Stimulated activated CD4-positive, alpha-beta T cell treated with anti-CD3 and anti-CD28 coated beads, TNF-alpha, amount 100 ng/mL, for 4 hours (primary cell): Measurements from ENCODE around the gene TIGD3.

Experiments
- DNase-seq, 3 experiments: peaks; one replicate each; pipeline ENCODE4 v3.0.0-alpha.2; 2020; ENCODE audit warnings: low read depth in 3 of 3

Gene TIGD3, protein sequence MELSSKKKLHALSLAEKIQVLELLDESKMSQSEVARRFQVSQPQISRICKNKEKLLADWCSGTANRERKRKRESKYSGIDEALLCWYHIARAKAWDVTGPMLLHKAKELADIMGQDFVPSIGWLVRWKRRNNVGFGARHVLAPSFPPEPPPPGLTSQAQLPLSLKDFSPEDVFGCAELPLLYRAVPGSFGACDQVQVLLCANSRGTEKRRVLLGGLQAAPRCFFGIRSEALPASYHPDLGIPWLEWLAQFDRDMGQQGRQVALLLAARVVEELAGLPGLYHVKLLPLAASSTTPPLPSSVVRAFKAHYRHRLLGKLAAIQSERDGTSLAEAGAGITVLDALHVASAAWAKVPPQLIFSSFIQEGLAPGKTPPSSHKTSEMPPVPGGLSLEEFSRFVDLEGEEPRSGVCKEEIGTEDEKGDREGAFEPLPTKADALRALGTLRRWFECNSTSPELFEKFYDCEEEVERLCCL

DNA sequence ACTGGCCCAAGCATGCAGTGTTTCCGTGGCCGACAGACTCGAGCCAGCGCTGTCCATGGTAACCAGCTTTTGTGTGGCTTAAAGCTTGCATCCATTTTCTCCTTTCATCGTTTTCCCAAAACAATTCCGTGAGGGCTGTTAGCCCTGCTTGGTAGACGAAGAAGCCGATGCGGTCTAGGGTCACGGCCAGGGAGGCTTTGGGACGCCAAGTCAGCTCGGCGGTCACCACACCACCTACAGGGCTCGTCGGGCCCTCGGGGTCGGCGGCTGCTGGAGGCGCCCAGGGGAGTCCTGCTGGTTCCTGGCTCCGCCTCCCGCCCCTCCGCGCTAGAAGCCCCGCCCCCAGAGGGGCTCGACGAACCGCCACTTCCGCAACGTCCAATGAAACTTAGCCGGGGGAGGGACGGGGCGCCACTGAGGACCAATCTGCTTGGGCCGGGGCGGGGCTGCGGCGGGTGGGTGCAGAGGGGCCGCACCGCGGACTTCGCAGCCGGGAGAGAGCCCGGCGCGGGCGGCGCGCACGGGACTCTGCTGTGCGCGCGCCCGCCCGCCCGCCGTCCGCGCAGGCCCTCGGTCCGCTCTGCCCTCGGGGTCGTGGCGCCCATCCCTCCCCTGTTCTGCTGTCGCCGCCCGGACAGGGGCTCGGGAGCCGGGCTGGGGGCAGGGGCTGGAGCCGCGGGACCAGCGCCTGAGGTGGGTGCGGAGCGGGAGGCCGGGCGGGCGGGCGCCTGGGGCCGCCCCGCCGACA, at the start of gene TIGD3:
Gene TIGD3, plus strand, starts transcription at position 487 of the 748 bp plus-strand sequence. CDS start 1,058 bp downstream, outside the sequence.
- peak; percentile 92 to 96 (median 96) for DNase-seq

DNA sequence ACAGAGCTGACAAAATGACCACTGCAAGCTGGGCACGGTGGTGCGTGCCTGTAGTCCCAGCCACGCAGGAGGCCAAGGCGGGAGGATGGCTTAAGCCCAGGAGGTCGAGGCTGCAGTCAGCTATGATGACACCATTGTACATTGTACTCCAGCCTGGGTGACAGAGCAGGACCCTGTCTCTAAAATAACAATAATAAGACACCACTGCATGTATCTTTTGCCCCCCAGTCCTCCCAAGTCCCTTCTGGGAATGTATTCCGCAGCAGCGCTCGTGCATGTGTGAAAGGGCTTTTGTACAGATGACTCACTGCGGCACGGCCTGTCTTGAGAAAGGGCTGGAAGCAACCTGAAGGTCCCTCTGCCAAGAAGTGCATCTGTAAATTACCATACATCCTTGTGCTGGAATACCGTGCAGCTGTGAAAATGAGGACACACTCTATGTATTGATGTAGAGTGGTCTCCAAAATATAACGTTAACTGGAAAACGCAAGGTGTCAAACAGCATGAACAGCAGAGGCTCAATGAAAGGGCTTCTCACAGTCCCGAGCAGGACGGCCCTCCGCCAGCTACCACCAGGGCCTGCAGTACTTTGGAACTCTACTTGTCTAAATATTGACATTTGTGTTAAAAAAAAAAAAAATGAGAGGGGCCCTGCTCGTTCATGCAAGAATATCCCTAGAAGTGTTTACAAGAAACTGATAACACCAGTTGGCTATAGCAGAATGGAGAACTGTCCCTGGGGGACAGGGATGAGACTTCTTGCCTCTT, 48.9 kb upstream of the TIGD3 start:
- no peak for DNase-seq

DNA sequence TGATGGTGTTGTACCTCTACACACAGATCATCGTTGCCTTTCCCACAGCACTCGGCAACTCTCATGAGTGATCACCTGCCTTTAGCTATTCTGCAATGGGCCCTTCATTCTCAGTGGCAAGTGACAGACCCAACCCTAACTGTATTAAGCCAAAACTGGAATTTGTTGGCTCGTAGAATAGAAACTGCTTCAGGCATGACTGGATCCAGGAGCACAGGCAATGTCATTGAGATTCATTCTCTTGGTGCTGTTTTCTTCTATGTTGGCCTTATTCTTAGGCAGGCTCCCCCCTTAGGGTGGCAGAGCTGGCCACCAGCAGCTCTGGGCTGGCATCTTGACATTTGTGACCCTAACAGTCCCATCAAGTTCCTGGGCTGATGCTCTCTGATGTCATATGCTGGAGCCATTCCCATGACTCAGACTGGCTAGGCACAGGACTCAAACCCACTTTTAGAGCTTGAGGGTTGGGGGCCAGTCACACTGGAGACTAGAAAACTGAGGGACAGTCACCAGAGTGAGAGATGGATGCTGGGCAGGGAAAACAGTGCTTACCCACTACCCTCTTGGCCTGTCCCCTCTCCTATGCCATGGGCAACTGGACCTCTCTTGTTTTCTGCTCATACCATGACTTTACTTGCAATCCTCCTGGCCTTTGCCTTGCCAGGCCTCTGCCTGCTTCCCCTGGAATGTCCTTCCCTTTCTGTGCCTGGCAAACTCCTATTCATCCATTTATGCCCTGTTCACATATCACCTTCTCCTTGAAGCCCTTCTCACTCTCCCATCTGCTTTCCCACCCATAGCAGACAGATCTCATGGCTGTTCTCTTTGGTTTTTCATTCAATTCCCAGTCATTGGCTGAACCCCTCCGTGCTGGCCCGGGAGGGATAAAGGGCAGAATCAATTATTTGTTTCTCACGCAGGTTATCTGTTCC, 47.0 kb upstream of the TIGD3 start:
- no peak for DNase-seq

DNA sequence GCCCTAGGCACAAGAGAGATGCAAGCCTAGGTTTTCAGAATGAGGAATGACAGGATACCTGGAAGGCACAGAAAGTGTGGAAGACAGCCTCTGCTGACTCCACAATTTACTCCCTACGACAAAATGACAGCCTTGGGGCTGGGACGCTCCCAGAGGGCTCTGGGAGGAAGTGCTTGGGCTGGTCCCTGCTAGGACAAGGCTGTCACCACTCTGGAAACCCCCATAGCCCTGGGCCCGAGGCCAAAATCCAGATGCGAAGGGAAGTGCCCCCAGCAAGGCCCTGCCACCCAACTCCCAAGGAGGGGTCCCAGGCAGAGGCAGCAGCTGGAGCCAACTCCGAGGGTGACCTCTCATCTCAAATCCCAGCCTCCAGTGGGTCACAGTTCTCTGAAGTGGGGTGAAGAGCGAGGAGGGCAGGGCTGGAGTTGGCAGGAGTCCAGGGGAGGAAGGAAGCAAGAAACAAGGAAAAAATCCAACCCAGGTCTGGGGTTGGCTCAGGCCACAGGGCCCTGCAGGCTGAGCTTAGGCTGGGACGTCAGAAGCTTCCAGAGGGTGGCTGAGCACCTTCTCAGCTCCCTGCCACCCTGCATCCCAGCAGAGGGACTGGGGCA, 46.2 kb upstream of the TIGD3 start:
- DNase-seq: no peak

DNA sequence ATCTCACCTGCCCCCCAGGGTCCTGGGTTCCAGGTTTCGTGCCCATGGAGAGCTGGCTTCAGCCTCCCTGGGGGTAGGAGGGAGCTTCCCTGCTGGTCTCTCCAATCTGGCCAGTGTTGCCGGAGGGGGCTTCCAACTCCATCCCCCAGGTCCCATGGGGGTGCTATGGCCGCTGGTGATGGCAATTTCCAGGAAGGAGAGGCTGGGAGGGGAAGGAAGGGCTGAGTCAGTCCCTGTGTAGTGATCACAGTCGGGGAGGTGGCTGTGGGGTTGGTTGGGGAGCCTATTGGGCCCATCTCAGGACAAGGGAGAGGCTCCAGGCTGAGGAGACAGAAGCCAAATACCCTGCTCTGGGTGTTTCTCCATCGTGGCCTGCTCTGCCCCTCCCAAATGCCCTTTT, 45.5 kb upstream of the TIGD3 start:
- DNase-seq: no peak

DNA sequence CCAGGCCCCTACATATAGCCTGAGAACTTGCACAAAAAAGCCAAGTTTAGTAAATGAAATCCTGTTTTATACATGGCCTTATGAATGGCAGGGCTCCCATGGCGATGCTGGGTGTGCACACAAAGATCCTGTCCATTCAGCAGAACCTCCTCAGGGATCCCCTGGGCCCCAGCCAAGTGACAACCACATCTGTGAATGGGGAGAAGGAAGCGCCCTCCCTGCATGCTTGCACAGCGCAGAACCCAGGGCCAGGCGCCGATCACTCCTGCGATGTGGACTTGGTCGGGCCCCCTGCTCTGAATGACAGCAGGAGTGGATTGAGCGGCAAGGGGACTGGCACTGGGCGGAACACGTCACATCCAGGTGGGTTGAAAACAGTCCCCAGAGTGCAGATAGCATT, 44.3 kb upstream of the TIGD3 start:
- DNase-seq: no peak

DNA sequence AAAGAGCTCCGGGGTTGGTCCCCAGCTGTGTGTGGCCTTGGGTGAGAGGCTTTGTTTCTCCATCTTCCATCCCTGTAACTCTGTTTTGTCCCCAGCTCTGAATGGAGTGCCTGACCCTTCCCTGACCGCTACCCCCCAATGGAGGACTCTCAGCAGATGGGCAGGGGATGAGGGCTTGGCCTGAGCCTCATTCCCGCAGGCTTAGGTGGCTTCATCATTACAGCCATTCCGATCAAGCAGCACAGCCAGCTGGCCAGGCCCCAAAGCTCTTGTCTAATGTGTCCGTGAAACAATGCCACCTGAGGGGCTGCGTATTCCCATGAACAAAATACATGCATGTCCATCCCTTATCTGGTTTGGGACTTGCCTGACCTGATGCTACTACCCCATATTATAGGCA, 43.8 kb upstream of the TIGD3 start:
- DNase-seq: no peak

DNA sequence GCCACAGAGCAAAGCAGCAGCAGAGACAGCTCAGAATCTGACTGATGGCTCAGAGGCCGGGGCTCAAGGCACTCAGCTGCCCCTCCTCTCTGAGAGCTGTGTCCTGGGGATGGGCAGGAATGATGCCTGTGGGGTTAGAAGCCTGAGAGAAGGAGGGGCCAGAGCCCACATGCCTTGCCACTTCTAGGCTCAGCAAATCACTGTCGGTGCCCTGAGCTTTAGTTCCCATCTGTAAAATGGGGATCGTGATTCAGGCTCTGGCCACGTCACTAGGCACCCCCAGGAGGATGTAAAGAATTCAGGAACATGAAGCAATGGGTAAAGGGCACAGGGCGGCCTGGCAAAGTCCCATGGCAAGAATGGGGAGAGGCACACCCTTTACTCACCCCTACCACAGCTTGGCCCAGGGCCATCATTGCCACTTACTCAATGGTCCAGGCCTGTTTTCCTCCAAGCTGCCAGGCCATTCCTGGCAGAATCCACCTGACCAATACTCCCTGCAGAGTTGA, 43.3 kb upstream of the TIGD3 start:
- DNase-seq: no peak

DNA sequence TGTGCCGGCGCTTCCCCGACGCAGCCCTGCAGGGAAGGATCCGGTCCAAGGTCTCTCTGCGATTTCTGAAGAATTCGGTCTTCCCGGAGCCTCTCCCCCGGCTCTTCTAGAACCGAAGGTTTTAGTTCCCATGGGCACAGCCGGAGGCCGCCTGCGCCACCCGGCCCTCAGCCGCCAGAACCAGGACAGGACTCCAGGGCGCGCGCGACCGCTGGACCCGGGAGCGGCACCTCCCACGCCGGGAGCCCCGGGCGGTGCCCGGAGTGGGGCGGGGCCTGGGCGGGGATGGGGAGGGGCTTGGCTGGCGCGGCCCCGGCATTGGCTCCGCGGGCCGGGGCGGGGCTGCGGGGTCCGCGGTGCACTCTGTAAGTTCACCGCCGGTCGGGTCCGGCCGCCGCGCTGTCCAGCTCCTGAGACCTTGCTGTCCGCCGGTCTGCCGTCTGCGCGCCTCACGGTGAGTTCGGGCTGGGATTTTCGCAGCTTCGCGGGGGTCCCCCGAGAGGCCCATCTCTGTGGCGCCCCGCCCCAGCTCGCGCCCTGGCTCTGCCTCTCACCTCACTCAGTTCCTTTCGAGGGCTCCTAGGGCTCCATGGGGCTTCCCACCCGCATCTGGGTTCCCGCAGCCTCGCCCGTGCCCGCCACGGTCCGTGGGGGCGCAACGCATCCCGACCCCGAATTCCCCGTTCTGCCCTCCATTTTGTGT, 39.9 kb upstream of the TIGD3 start, which contains the start of gene CDC42EP2:
Gene CDC42EP2, plus strand, starts transcription at position 366 of the 703 bp plus-strand sequence. CDS start 6,033 bp downstream, outside the sequence.
- DNase-seq: peak; percentile 56 to 71 (median 60)

DNA sequence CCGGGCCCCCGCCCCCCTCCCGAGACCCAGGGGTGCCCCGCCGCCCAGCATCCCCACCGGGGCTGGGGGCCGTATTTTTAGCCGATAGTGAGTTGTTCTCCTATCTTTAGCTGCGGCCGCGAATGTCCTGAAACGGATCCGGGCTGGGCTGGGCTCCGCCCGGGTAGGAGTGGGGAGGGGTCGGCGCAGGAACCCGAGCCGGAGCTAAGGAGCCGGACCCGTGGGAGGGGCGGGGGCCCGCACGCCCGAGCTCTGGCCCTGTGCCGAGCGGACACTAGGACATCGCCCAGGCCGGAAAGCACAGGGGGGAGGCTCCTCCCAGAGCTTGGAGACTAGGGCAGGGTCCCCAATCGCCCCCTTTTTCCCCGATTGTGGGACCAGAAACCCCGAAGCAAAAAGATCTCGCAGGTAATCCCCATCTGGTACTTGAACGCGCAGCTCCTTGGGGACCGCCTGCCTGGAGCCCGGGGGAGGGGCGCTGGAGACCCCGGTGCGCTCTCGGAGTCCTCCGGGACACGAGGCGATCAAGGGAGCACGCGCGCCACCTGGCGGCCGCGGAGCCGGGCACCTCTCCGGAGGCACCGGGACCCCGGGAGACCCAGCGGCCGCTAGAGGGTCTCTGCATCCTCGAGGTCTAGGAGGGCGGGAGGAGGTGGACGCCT, 39.2 kb upstream of the TIGD3 start:
- peak; percentile 65 to 81 (median 71) for DNase-seq

DNA sequence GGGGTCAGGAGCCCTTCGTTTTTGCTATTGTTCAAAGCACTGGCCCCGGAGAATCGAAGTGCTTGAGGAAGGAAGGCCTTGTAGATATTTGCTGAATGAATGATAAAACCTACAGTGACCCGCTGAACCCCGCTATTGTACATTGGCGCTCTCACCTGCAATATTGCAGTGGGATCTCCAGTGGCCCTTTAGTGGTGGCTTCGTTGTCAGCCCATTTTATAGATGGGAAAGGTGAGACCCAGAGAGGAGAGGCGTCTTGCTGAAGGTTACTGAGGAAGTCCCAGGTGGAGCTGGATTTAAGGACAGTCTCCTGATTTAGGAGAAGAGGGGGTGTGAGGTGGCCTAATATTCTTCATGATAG, 38.7 kb upstream of the TIGD3 start:
- DNase-seq: no peak

DNA sequence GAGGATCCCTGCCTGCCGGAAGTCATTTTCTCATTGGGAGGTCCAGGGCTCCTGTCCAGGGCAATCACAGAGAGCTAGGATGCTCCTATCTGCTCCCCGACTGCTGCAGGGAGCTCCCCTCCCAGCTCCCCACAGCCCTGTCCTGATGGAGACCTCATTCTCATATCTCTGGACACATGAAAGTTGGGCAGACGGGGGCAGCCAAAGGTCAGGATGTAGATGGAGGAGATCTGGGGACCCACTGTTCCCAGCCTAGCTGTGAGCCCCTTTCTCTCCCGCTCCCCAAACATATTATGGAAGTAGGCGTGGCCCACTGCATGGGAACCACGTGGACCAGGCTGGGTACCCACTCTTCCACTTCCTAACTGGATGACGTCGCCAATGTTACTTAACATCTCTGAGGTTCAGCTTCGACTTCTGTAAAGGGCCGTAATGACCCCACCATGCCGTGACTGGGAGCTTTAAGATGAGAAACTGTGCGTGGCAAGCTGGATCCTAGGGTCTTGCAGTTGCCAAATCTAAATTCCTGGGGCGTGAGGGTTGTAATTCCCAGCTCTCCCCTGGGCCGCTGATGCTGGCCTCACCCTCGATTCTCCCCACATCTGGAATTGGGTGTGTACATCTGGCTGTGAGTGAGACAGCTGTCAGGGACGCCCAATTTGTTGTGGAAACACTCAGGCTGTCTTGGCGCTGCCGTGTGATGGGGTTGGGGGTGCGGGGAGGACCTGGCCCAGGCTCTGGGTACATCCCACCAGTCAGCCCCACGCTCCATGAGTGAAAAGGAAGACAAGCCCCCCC, 38.1 kb upstream of the TIGD3 start:
- DNase-seq: no peak

DNA sequence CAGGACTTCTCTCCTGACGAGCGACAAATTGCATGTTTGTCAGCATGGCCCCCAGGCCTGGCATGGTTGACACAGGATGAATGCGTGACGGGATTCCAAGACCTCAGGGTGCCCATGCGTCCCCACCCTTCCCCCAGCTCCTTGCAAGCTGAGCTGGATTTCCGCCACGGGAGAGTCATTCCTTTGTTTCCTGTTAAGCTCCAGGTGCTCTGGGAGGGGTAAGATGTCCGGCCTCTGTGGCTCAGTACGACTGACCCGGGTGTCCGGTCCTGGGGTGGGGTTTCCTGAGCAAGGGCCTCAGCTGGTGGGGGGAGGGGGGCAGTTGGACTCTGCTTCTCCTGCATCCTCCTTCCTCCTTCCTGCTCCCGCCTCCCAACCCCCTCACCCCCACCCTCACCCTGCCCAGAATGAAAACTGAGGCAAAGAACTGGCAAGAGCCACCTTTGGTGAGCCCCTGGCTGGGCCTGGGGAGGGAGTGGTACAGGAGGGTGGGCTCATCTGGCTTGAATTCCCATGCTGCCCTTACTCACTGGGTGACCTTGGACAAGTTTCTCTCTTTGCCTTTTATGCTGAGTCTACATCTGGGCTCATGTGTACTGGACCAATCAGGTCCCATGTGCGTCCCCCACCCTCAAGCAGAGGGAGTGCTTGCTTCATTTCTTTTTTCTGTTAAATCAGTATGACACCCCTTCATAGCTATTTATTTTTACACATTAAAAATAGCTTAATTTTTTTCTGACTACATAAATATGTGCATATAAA, 37.3 kb upstream of the TIGD3 start:
- DNase-seq: no peak

DNA sequence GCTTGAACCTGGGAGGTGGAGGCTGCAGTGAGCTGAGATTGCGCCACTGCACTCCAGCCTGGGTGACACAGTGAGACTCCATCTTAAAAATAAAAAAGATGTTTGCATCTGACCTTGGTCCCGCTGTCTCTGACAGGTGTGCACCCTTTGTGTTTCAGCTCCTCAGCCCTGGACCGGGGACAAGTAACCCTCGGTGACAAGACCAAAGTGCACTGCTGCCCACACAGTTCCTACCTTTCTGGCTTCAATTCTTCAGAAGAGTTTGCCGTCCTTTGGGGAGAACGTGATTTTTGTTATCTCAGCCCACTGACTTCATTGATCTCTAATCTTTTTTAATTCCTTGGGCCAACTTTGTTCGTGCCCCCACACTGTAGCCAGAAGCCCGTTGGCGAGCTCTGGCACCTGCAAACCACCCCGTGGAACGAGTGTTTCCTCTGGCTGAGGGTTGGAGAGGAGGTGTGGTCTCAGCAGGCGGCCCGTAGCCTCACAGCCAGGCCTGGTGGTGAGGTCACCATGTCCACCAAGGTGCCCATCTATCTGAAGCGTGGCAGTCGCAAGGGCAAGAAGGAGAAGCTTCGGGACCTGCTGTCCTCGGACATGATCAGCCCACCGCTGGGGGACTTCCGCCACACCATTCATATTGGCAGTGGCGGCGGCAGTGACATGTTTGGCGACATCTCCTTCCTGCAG, 34.0 kb upstream of the TIGD3 start:
- DNase-seq: no peak

DNA sequence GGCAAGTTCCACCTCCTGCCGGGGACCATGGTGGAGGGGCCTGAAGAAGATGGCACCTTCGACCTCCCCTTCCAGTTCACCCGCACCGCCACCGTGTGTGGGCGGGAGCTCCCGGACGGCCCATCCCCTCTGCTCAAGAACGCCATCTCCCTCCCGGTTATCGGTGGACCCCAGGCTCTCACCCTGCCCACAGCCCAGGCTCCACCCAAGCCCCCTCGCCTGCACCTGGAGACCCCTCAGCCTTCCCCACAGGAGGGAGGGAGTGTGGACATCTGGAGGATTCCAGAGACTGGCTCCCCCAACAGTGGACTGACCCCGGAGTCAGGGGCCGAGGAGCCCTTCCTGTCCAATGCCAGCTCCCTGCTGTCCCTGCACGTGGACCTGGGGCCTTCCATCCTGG, 33.5 kb upstream of the TIGD3 start:
- DNase-seq: no peak

DNA sequence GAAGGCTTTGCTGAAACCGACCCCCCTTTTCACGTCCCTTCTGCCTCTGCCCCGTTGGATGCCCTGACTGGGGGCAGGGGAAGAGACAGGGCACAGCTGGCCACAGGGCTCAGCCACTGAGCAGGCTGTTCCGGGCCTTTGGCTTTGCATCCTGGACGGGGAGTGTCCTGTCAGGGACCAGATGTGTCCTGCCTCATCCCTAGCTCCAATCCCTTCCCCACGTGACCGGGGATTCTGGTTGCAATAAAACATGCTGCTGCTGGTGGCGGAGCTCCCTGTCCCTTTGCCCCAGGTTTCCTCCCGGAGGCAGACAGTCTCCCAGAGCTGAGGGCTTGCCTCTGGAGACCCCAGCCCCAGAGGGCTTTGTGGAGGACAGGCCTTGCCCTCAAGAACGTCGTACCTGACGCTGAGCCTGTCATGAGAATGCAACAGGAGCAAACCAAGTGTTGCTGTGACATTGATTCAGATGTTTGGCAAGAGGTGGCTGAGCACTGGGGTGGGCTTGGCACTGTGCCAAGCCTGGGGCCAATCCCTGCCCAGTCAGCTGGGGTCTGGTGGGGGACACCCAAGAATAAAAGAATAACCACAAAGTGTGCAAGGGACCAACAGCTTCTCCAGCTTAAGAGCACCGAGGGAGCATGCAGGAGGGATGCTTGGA, 32.6 kb upstream of the TIGD3 start:
- DNase-seq: no peak
